Measurements from ENCODE around the gene HEPHL1. TPM values are rescaled to one million over a fixed set of nuclear protein-coding genes. Genes with fewer than 3 reads are reported as not detected.

HEPHL1 gene
- total RNA-seq, 1 experiment from 2014 or later, result not detected

DNA sequence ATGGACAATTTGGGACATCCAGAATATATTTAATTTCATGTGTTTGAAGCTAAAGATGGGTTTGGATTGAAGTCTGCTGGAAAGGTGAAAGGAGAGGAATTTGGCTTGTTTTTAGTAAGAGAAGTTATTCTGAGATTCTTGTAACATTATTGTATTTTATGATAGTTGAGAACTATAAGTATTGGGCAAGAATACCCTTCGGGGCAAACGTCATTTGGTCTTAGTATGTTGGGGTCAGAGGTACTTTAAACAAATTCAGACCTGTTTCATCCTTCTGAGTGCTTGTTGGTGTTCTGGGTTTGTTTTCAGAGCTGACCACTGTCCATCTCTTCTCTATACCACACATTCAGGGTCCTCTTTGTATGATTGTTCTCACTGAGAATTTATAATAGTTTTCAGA, 127.0 kb downstream of the HEPHL1 start:
- no peak overlapping the region for H3K4me3 ChIP-seq (replicated peaks in 1 of 2; ENCODE audit: low read depth in 1 of 2, low read length in 2 of 2)
- H3K4me1 ChIP-seq (ENCODE audit: control insufficient read depth in 1 of 2, insufficient read depth in 2 of 2, low read length in 2 of 2), result peaks cover 30 to 50% of the 10 kb centered on the region in 2 experiments
- ChIA-PET RAD21 (ENCODE audit: low non-redundant PET in 1 of 2, low total read pairs in 2 of 2, uncharacterized antibody in 2 of 2, unreplicated experiment in 2 of 2) (no interaction called here), POLR2A (no interaction called here), CTCF (no interaction called here)
- H3K9ac ChIP-seq (ENCODE audit: low read length), result no peak overlapping the region
- intact Hi-C loops (cut with micrococcal nuclease), result no loop called here
- no peak overlapping the region for H2AFZ ChIP-seq (ENCODE audit: low read depth, low read length, poor library complexity, severe bottlenecking)
- no peaks in the 10 kb centered on the region for H3K36me3 ChIP-seq (ENCODE audit: control insufficient read depth in 1 of 2, insufficient read depth in 2 of 2, low read length in 2 of 2)
- DNase-seq (ENCODE audit: low read depth, low spot score), result no peak
- peaks cover 4% of the 10 kb centered on the region; the same call in 1 of the 2 replicates for H4K20me1 ChIP-seq (ENCODE audit: insufficient read depth)
- H3K79me2 ChIP-seq (ENCODE audit: insufficient read depth, low read length), result peaks cover 94% of the 10 kb centered on the region
- H3K27me3 ChIP-seq (ENCODE audit: insufficient read depth, low read length), result no peaks in the 10 kb centered on the region
- ATAC-seq, result no peak
- H3K9me3 ChIP-seq (ENCODE audit: control insufficient read depth in 1 of 2, insufficient read depth in 1 of 2, low read depth in 1 of 2, low read length in 2 of 2), result no peaks in the 10 kb centered on the region
- H3K27ac ChIP-seq (ENCODE audit: low read depth, low read length), result no peak overlapping the region
- no TSS peak for BruUV-seq (replicated peaks)
- no peak for TF ChIP-seq MAX (IDR thresholded peaks at IDR 0.05)
- TF ChIP-seq EGR1 (IDR thresholded peaks at IDR 0.05; ENCODE audit: low read depth), result no peak
- TF ChIP-seq ELF1 (IDR thresholded peaks at IDR 0.05; ENCODE audit: borderline replicate concordance, low read depth), result no peak
- no peak for TF ChIP-seq EZH2phosphoT487 (IDR thresholded peaks at IDR 0.05; ENCODE audit: borderline replicate concordance)
- TF ChIP-seq ZFX (IDR thresholded peaks at IDR 0.05), result no peak
- TF ChIP-seq CEBPB (IDR thresholded peaks at IDR 0.05; ENCODE audit: low read depth), result no peak
- no peak for TF ChIP-seq SRF (IDR thresholded peaks at IDR 0.05; ENCODE audit: low read depth)
- TF ChIP-seq FOSL1 (IDR thresholded peaks at IDR 0.05; ENCODE audit: low read depth), result no peak
- TF ChIP-seq, protein P1, sequence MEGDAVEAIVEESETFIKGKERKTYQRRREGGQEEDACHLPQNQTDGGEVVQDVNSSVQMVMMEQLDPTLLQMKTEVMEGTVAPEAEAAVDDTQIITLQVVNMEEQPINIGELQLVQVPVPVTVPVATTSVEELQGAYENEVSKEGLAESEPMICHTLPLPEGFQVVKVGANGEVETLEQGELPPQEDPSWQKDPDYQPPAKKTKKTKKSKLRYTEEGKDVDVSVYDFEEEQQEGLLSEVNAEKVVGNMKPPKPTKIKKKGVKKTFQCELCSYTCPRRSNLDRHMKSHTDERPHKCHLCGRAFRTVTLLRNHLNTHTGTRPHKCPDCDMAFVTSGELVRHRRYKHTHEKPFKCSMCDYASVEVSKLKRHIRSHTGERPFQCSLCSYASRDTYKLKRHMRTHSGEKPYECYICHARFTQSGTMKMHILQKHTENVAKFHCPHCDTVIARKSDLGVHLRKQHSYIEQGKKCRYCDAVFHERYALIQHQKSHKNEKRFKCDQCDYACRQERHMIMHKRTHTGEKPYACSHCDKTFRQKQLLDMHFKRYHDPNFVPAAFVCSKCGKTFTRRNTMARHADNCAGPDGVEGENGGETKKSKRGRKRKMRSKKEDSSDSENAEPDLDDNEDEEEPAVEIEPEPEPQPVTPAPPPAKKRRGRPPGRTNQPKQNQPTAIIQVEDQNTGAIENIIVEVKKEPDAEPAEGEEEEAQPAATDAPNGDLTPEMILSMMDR (IDR thresholded peaks at IDR 0.05 in 2 of 3, conservative IDR thresholded peaks at IDR 0.05 in 1 of 3; ENCODE audit: borderline replicate concordance in 1 of 3, insufficient read depth in 1 of 3, low read depth in 2 of 3, low read length in 2 of 3), result no peak
- TF ChIP-seq SIN3A (IDR thresholded peaks at IDR 0.05; ENCODE audit: low read depth), result no peak
- no peak overlapping the region for H3K4me2 ChIP-seq (ENCODE audit: low read length)
- no peaks in the 10 kb centered on the region for H3K9me2 ChIP-seq (ENCODE audit: insufficient read depth)

Measured in HCT116 (cell line).